CD1c-positive myeloid dendritic cell (primary cell): ENCODE results near the gene CFAP46.
"Not testable (repeated sequence)": the region's sequence is repeated elsewhere in the genome, so short reads cannot be mapped to it uniquely, and the experiment has no call there.

Source experiments
- DNase-seq: peaks from one replicate; pipeline ENCODE4 v3.0.0-alpha.2; 2016; ENCODE audit errors: extremely low spot score

Gene CFAP46

DNA sequence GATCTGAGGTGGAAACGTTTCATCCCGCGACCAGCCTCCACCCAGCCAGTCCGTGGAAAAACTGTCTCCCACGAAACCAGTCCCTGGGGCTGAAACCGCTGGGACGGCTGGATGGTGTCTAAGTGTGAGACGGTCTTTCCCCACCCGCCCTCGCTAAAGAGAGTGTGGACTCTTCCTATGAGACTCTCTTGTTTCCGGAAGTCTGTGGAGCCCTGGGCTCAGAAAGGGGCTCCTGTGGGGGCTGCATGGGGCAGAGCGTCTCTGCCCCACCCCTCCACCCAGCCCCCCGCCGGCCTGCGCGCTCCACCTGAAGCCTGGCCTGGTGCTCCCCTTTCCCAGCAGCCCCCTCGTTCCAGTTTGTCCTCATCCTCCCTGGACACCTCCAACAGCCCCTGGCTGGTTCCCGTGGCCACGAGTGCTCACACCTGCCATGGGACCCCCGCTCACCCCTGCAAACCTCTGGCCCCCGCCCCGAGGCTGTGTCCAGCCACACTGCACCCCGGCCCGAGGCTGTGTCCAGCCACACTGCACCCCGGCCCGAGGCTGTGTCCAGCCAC, 28.7 kb downstream of the CFAP46 start:
- DNase-seq = no peak

DNA sequence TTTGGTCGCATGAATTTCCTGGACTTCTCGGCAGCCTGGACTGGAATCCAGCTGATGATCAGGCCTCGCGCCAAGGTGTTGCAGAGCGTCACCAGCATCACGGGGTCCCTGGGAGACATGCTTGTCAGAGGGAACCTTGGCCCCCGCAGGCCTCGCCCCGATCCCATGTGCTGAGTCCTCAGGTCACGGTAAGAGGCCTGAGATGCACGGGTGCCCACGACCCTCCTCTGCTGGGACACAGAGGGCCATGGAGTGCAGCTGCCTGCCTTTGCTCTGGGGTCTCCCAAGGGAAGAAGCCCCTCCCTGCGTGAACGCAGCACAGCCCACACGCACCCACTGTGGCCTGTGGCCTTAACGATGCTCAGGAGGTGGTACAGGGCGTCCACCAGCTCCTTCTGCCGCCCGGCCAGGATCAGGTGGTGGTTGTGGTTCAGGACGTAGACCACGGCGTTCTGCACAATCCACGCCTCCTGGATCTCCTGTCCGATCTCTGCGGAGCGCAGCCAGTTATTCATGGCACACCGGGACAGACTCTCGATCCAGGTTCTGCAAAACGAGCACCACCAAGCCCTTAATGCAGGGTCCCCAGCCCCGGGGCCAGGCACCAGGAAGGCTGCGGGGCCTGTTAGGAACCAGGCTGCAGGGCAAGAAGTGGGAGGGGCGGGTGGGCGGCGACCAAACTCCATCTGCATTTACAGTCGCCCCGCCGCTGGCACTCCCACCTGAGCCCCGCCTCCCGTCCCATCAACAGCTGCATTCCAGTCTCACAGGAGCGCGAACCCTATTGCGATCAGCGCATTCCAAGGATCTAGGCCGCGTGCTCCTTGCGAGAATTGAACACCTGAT, 29.4 kb downstream of the CFAP46 start:
- DNase-seq = no peak

DNA sequence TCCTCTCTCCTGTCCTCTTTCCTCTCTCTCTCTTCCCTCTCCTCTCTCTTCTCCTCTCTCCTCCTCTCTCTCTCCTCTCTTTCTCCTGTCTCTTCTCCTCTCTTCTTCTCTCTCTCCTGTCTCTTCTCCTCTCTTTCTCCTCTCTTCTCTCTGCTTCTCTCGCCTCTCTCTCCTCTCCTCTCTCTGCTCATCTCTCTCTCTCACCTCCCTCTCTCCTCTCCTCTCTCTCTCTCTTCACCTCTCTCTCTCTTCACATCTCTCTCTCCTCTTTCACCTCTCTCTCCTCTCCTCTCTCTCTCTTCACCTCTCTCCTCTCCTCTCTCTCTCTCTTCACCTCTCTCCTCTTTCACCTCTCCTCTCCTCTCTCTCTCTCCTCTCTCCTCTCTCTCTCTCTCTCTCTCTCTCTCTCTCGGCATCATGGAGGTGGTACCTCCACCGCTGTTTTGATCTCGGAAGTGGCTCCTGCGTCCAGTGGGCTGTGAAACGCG, 30.1 kb downstream of the CFAP46 start:
- DNase-seq = no peak

DNA sequence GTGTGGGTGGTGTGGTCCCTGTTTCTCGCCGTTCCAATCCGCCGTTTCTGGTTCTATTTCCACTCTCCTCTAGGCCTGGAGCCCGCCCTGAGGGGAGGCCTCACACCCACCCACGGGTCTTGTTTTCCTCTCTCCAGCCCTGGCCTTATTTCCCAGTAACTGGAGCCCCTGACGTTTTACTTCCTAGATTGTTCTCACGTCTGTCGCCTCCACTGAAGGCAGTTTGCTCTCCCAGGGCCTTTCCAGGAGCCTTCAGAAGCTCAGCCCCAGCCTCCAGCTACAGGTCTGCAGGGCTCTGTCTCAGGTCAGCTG, 30.6 kb downstream of the CFAP46 start:
- no peak for DNase-seq

DNA sequence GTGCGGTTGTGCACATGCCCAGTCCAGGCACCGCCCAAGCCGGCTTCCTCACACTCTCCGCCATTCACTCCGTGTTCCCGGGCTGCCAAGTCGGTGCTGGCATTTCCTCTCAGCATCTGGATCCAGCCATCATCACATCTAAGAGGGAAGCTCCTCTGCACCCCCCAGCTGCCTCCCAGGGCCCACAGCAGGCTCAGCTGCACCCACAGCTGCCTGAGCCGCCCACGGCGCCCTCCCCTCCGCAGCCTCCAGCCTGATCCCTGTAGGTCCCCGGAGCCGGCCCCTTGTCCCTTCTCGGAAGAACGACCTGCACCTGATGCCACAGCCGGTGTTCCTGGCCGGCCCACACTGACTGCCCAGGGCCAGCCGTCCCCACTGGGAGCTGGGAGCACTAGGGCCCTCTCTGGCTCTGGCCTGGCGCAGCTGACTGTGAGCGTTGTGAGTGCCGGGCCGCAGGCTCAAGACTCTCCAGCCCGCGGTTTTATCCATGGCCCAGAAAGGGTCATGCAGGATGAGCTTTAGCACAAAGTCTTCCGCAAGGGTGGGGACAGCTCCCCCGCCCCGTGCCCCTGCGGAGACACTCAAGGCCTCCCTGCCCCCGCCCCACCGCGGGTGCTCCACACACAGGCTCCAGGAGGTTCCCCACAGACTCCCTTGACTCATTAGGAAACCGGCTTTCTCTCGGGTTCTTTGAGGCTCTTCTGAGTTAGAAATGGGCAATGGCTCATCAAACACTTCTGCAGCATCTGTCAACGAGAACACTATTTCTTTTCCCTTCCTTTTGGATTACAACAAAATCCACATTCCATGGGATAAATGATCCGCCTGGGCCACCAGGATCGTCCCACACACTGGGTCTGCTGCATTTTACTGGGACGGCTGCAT, 31.2 kb downstream of the CFAP46 start:
- no peak for DNase-seq

DNA sequence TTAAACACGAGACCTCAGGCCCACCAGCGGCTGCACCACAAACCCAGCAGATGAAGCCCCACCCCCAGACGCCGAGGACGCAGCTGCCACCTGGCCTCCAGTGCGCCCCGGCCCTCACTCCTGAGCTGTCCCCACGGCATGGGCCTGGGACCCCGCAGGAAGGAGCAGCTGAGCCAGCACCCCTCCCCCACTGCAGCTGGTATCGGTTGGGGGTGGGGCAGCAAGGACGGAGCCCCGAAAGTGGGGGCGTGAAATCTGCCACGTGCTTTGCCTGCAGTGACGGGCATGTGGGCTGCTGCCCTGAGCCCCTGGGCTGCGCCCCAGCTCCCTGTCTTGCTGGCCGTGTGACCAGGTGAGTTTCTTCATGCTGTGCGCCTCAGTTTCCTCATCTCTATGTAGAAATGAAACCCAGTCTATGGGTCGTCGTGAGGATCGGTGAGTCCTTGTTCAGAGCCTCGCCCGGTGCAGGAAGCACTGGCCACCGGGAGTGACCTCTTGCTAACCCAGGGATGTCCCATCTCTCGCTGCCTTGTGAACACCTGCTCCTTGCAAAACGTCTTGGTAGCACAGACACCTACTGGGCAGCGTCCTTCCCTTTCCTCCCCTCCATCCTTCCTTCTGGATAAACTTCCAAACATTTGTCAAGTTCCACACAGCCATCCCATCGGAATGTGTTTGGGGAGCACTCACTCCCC, 32.0 kb downstream of the CFAP46 start:
- no peak for DNase-seq

DNA sequence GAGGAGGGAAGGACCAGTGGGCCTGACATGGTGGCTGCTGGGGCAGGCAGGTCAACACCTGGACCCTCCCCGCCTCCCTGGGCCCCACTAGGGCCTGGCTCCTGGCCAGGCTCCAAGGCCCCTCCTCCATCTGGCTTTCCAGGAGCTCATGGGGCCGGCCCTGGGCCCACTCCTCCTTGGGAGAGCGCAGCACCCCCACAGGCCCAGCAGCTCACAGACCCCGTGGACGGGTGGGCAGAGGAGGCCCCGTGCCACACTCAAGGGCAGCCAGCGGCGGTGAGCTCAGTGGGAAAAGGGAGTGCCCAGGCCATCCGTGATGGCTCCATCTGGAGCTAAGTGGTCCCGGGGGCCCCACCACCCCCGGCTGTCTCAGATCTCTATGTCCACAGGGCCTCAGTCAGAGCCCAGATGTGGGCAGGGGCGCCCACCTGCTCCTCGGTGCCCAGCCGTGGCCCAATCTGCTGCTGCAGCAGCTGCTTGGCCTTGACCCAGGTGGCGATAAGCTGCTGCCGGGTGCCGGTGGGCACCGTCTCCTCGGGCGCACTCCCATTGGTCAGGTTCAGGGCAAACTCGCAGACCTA, 32.8 kb downstream of the CFAP46 start:
- no peak for DNase-seq

DNA sequence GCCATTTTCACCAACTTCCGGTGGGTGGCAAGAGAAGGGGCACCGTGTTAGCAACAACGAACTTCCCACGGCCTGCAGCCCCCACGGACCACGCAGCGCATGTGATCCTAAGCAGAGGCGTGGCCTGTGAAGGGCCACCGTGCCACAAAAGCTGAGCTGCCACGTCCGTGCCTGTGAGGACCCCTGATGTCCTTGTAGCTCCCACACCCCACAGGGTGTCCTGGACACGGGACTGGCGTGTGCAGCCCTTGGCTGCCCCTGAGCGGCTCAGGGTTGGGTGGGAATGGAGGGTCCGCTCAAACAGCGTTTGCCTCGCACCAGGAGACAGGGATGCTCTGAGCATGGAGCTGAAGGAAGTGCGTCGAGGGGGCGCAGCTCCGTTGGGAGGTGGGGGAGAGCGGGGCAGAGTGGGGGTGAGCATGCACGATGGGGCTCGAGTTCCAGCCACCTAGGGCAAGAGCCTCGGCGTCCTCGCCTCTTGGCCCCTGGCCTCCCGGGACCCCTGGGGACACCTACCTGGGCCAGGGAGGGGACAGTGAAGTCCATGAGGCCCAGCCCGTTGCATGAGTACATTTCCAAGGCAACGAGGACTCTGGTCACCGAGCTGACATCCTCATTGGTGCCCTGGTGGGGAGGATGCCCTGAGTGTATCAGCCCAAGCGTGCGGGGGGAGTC, 33.6 kb downstream of the CFAP46 start:
- no peak for DNase-seq

DNA sequence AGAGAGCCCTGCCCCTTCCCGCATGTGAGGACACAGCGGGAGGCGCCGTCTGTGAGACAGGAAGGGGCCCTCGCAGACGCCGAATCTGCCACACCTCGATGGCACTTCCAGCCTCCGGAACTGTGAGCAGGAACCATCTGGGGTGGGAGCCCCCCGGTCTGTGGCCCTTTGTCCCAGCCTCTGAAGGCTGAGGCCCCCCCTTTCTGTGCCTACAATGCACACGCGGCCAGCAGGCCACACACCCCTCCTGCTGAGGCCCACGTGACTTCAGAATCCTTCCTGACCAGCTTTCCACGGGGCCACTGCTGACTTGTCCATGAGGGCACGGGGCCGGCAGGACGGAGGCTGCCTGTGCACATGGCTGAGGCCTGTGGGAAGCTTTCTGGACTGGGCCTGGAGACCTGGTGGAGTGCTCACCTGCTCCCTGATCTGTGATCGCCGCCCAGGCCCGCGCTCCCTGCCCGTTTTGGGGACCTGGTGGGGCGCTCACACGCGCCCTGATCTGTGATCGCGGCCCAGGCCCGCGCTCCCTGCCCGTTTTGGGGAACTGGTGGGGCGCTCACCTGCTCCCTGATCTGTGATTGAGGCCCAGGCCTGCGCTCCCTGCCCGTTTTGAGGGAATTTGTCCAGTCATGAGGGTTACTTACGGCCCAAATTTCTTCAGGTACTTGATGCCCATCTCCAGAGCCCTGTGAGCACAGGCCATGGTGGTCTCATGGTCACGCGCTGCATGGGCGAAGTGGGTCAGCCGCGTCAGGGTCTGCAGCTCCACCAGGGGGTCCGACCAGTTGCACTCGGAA, 34.3 kb downstream of the CFAP46 start:
- DNase-seq = no peak

DNA sequence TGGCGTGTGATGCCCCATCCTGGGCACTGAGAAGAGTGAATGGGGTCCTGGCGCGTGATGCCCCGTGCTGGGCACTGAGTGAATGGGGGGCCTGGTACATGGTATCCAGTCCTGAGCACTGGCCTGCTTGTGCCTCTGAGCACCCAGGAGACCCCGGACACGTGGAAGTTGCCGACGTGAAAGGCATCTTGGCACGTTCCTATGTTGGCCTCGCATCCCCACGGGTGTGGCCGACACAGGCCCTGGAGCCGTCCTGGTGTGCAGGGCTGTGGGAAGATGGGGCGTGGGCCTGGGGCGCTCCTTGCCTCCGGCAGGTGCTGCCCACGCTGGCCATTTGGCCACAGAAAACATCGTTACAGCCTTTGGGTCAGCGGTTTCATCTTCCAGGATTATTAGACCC, 35.5 kb downstream of the CFAP46 start:
- DNase-seq = no peak

DNA sequence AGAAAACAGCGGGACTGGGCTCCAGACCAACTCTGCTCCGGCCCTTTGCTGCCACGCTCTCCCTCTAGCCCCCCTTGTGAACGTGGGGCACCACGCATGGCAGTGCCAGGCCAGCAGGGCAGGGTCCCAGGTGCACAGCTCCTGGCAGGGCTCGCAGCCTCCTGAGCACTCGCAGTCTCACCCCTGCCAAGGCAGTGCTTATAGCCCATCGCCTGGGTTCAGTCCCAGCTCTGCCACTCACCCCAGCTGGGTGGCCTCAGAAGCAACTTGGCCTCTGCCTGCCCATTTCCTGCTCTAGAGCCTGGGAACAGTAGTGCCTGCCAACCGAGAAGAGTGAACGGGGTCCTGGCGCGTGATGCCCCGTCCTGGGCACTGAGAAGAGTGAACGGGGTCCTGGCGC, 36.3 kb downstream of the CFAP46 start:
- no peak for DNase-seq

DNA sequence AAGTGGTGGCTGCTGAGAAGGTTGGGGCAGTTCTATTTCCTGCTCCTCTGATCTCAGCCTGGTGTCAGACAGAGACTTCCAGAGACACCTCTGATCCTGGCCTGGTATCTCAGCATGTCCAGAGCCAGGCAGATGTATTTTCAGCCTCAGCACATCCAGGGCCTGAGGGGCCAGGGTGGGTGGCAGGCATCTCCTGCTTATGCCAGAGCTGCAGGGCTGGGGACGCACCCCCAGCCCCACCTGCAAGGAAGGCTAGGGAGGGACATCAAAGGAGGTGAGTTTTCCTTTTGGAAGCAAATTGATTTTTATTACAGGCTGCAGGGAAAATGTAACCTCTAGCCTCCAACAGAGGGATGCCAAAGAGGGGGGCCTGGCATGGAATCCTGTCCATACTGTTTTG, 36.7 kb downstream of the CFAP46 start:
- DNase-seq = no peak

DNA sequence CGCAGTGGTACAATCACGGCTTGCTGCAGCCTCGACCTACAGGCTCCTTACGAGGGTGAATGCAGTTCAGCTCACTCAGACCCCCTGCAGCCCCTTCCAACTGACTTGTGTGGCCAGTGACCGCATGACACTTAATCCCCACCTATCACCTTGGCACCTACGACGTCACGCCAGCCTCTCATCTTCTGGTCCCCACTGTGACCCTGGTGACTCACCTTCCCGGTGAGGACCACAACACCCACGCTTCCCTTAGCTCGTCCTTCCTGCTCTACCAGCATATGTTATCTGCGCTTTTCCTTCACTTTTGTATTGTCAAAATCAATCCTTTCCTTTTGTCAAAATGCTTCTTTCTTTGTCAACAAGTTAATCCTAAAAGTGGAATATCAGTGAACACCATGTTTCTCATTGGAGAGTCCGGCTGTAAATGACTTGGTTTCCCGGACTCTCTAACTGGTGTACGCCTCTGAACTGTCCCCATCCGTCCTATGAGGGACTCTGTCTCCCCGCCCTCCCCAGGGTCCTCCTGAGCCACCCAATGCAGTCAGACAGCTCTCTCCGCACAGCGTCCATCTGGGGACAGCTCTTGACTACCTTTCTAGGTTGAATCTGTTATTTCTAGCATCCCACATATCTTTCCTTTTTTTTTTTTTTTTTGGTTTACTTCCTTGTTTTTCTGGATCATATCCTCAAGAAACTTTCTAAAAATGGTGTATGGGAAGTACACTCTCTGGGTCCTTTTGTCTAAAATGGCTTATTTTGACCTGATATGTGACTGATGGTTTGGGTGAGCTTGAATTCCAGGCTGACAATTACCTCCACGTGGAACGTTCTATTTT, 37.3 kb downstream of the CFAP46 start:
- no peak for DNase-seq

DNA sequence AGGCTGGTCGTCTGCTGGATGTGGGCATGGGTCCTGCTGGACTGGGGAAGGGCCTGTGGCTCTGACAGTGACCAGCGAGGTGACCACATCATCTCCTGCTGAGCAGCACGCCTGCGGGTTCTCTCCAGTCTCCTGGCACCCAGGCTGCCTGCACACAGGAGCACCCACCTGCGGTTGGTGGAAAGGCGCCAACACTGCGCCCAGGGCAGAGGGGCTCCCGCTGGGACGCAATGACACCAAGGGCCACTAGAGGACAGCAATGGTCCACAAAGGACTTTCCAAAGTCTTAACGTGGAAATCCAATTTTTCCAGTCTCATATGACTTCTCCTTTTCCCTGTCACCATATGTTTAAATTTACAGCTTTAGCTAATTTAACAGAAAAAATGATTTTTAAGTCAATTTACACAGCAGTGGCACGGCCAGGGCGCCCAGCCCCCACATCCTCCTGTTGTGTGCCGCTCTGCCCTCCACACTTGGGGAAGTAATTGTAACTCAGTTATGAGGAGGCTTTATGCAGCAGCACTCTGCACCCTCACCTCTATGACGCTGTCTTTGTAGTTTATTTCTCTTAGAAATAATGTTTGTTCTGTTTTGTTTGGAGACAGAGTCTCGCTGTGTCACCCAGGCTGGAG, 38.1 kb downstream of the CFAP46 start:
- DNase-seq = peak; percentile 53

DNA sequence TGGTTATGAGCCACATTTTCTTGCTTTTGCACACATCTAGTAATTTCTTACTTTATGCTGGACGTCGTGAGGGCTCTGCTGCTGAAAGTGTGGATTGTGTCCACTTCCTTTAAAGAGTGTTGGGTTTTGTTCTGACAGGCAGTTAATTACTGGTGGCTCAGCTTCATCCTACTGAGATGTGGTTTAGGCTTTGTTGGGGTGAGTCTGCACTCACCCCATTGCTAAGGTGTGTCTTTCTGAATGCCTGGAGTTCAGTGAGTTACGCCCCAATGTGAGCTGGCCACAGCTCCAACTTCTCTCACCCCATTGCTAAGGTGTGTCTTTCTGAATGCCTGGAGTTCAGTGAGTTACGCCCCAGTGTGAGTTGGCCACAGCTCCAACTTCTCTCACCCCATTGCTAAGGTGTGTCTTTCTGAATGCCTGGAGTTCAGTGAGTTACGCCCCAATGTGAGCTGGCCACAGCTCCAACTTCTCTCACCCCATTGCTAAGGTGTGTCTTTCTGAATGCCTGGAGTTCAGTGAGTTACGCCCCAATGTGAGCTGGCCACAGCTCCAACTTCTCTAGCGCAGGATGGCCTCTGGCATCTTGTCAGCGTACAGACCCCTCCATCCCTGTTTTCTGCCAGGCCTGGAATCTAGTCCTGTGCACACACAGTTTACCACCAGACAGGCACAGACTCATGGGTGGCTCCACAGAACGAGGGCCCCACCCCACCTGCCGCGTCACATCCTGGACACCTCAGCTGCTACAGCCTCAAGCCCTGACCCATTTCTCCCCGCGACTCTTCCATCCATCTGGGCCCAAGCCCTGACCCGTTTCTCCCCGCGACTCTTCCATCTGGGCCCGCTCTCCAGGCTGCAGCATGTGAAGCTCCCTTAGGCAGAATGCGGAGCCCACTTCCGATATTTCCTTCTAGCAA, 39.5 kb downstream of the CFAP46 start:
- not testable (repeated sequence) for DNase-seq

DNA sequence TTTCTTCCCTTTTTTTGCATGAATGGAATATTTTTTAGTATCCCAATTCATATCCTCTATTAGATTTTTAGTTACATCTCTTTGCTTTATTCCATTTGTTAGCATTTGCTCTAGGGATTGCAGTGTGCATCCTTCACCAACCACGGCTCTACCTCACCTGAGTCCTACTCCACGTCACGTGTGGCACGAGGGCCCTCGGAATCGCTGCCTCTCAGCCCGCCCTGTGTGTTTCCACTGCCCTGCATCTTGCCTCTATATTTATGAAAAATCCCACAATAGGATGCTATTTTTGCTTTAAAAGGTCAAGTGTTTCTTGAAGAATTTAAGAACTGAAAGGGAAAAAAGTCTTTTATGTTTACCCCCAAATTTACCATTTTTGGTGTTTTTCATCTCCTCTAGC, 41.0 kb downstream of the CFAP46 start:
- DNase-seq = no peak

DNA sequence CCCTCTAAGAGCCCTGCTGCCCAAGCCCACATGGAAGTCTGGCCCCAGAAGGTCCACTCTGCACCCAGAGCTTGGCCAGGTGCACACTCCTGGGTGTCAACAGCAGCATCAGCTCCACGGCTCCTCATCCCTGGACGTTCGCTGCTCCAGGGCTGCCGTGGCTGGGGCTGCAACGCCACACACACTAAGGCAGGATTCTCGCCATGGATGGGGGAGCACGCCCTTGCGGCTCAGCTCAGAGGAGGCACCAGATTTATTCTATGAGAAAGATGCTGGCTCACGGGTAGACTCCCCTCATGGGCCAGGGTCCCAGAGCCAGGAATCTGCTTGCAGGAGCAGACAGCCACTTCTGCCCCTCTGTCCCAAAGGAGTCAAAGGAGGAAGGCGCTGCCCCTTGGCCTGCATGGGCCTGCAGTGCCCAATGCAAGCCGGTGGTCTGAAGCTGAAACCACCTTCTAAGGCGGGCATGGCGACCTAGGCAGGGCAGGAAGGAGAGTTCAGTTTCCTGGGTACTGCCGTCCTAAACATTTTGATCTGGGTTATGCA, 42.1 kb downstream of the CFAP46 start:
- no peak for DNase-seq

DNA sequence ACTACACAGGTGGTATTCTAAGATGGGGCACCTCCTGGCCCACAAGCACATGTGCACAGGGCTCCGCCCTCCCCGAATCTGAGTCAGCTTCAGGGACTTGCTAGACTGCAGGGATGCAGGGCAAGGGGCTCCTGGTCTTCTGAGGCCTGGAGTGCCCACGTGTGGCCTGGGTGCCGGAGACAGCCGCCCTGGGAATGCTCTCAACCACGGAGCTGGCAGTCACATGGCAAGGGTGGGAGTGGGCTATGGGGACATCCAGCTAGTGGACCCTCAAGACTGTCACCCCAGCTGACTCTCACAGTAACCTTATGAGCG, 42.7 kb downstream of the CFAP46 start:
- no peak for DNase-seq
